Activated T-cell treated with anti-CD3 and anti-CD28 coated beads, Interleukin-2, amount 50 U/mL, for 72 hours (primary cell): ENCODE results near the gene KIAA0232. TPM values are rescaled to one million over a fixed set of nuclear protein-coding genes. Genes with fewer than 3 reads are reported as not detected.
A peak's percentile ranks its signal among the peaks of the same experiment; 100 is the strongest.

Experiments
- ATAC-seq, 2 donors: fragments of 150-1000 bp; cut with Tn5 transposase; replicated peaks in 1 of 2; 2 replicates each; pipeline ENCODE4 v1.10.0; 2021; ENCODE audit warnings: moderate library complexity in 2 of 2, mild to moderate bottlenecking in 1 of 2
- DNase-seq, 2 donors: peaks; one replicate each; pipeline ENCODE4 v3.0.0; 2021 to 2022; ENCODE audit warnings: mixed read lengths in 1 of 2
- H3K27ac Mint-ChIP-seq: one replicate; pipeline ENCODE4 v1.8.0; 2022; ENCODE audit warnings: mild to moderate bottlenecking, moderate library complexity, mixed read lengths
- H3K27me3 Mint-ChIP-seq: one replicate; pipeline ENCODE4 v1.8.0; 2022; ENCODE audit warnings: low read depth, mixed read lengths
- H3K36me3 Mint-ChIP-seq, 2 donors: one replicate each; pipeline ENCODE4 v1.8.0; 2022; ENCODE audit warnings: mixed read lengths in 2 of 2, mild to moderate bottlenecking in 1 of 2; ENCODE audit not compliant: insufficient read depth in 2 of 2
- H3K4me1 Mint-ChIP-seq: one replicate; pipeline ENCODE4 v1.8.0; 2022; ENCODE audit warnings: low read depth, mixed read lengths
- H3K4me3 Mint-ChIP-seq, 2 donors: one replicate each; pipeline ENCODE4 v1.8.0; 2022; ENCODE audit warnings: mild to moderate bottlenecking in 2 of 2, mixed read lengths in 2 of 2, moderate library complexity in 2 of 2
- H3K9me3 Mint-ChIP-seq, 2 donors: one replicate each; pipeline ENCODE4 v1.8.0; 2022; ENCODE audit warnings: mixed read lengths in 2 of 2
- total RNA-seq, 2 donors: library from RNA; stranded (reverse); gene quantifications; one replicate each; pipeline ENCODE4 v1.2.3, GENCODE V29; 2022

The KIAA0232 gene, protein sequence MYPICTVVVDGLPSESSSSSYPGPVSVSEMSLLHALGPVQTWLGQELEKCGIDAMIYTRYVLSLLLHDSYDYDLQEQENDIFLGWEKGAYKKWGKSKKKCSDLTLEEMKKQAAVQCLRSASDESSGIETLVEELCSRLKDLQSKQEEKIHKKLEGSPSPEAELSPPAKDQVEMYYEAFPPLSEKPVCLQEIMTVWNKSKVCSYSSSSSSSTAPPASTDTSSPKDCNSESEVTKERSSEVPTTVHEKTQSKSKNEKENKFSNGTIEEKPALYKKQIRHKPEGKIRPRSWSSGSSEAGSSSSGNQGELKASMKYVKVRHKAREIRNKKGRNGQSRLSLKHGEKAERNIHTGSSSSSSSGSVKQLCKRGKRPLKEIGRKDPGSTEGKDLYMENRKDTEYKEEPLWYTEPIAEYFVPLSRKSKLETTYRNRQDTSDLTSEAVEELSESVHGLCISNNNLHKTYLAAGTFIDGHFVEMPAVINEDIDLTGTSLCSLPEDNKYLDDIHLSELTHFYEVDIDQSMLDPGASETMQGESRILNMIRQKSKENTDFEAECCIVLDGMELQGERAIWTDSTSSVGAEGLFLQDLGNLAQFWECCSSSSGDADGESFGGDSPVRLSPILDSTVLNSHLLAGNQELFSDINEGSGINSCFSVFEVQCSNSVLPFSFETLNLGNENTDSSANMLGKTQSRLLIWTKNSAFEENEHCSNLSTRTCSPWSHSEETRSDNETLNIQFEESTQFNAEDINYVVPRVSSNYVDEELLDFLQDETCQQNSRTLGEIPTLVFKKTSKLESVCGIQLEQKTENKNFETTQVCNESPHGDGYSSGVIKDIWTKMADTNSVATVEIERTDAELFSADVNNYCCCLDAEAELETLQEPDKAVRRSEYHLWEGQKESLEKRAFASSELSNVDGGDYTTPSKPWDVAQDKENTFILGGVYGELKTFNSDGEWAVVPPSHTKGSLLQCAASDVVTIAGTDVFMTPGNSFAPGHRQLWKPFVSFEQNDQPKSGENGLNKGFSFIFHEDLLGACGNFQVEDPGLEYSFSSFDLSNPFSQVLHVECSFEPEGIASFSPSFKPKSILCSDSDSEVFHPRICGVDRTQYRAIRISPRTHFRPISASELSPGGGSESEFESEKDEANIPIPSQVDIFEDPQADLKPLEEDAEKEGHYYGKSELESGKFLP (N-terminal part only)
- 10 to 100 TPM; 16.8 to 19.5 TPM for total RNA-seq

GRCh38 chr4:6782147-6782845 lies at the start of gene KIAA0232:
Gene KIAA0232, plus strand, starts transcription at chr4:6782727. Its CDS starts 41,727 bp downstream, at chr4:6824454.
- no peaks in the 10 kb centered on the region for H3K27me3 Mint-ChIP-seq
- DNase-seq (peak; percentile 93 to 94), ATAC-seq (peak; percentile 79 to 81)
- no peaks in the 10 kb centered on the region for H3K9me3 Mint-ChIP-seq
- H3K27ac Mint-ChIP-seq = peak within 1 kb of the TSS; percentile 80
- peaks cover 0 to 5% of the 10 kb centered on the region in 2 donors for H3K36me3 Mint-ChIP-seq
- H3K4me1 Mint-ChIP-seq = peaks cover 62% of the 10 kb centered on the region
- peak within 1 kb of the TSS; percentile 76 to 84 for H3K4me3 Mint-ChIP-seq

- no peak for ATAC-seq
- H3K9me3 Mint-ChIP-seq = no peaks in the 10 kb centered on the region
- H3K4me3 Mint-ChIP-seq = no peak overlapping the region
- no peaks in the 10 kb centered on the region for H3K27me3 Mint-ChIP-seq
- DNase-seq = no peak
- H3K4me1 Mint-ChIP-seq = peaks cover 1% of the 10 kb centered on the region
- H3K36me3 Mint-ChIP-seq = no peaks in the 10 kb centered on the region
- no peak overlapping the region for H3K27ac Mint-ChIP-seq
Observed at GRCh38 chr4:6733358-6734164, 49.0 kb upstream of the KIAA0232 start.

DNA sequence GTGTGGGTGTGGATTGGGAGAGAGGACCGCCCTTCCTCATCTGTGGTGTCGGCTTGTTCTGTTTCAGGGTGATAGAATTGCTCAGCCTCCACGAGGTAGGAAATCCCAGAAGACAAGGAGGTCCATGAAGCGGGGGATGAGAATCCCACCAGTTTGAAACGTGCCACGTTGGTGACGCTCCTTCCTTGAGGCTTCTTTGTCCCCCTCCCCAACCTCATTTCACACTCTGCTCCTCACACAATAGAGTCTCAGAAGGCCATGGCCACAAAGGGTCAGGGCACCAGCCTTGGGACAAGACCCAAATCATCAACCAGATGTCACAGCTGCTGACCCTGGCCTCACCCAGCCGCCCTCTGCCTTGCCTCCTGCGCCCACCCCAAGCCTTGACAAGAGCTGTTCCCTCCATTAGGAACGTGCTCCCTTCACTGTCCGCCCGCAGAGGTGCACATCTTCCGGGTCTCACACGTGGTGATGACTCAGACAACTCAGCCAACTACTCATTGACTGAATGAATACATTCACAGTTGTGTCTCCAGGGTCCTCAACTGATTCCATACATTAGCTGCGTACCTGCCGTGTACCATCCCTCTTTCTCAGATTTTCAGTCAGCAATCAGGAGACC lies 48.3 kb upstream of the KIAA0232 start:
- H3K27ac Mint-ChIP-seq = no peak overlapping the region
- ATAC-seq = no peak
- H3K9me3 Mint-ChIP-seq = no peaks in the 10 kb centered on the region

GRCh38 chr4:6739920-6740319 lies 42.6 kb upstream of the KIAA0232 start:
- Mint-ChIP-seq H3K4me3 (no peak overlapping the region), H3K9me3 (peaks cover 0 to 2% of the 10 kb centered on the region in 2 donors)

More for the DNA sequence above, 48.3 kb upstream of the KIAA0232 start:
- Mint-ChIP-seq H3K4me1 (no peaks in the 10 kb centered on the region), H3K36me3 (no peaks in the 10 kb centered on the region), H3K4me3 (no peak overlapping the region), H3K27me3 (no peaks in the 10 kb centered on the region)
- no peak for DNase-seq

DNA sequence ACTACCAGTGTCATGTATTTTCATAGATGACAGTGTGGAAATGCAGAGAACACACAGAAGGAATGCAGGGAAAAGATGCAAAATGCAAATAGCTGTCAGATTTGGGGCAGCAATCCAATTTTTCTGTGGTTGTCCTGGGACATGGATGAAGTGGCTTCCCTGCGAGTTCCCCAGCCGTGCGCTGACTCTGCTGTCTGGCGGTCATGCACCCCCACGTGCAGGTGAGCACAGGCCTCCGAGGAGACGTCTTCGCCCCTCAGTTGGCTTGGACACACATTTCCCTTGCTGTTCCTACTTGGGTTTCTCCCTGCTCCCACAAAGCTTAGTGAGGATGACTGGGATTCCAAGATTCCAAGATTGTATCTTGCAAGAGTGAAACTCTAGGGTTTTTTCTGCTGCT lies 42.2 kb upstream of the KIAA0232 start:
- Mint-ChIP-seq H3K27ac (no peak overlapping the region), H3K27me3 (no peaks in the 10 kb centered on the region), H3K36me3 (no peaks in the 10 kb centered on the region), H3K4me3 (no peak overlapping the region), H3K4me1 (peaks cover 5% of the 10 kb centered on the region), H3K9me3 (peaks cover 0 to 2% of the 10 kb centered on the region in 2 donors)
- DNase-seq = no peak
- ATAC-seq = no peak

More at GRCh38 chr4:6739920-6740319, 42.6 kb upstream of the KIAA0232 start:
- H3K4me1 Mint-ChIP-seq = peaks cover 5% of the 10 kb centered on the region
- H3K27ac Mint-ChIP-seq = no peak overlapping the region
- DNase-seq (no peak), ATAC-seq (no peak)
- no peaks in the 10 kb centered on the region for H3K27me3 Mint-ChIP-seq
- H3K36me3 Mint-ChIP-seq = no peaks in the 10 kb centered on the region

DNA sequence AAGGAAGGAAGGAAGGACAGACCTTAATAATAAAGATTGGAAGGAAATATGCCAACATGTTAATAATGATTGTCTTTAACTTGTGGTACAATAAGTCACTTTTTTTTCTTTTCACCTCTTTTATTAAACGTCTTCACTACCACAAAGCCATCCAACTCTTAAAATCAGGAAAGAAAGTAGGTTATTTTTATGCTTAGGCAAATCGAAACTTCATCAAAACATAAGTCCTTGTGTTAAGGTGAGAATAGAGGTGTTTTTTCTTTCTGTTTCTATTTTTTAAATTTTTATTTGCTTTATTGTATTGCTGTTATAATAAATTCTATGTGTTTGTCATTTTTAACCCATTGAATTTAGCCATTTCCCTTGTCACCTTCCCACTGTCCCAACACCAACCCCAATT lies 40.0 kb upstream of the KIAA0232 start:
- peaks cover 5% of the 10 kb centered on the region for H3K4me1 Mint-ChIP-seq
- H3K4me3 Mint-ChIP-seq = peak overlapping the region; percentile 49 to 51
- no peaks in the 10 kb centered on the region for H3K36me3 Mint-ChIP-seq
- DNase-seq (no peak), ATAC-seq (peak in 1 of 2 donors; percentile 47)
- H3K9me3 Mint-ChIP-seq = peaks cover 0 to 2% of the 10 kb centered on the region in 2 donors
- H3K27me3 Mint-ChIP-seq = no peaks in the 10 kb centered on the region
- no peak overlapping the region for H3K27ac Mint-ChIP-seq

- no peak for ATAC-seq
- Mint-ChIP-seq H3K27ac (no peak overlapping the region), H3K36me3 (no peaks in the 10 kb centered on the region), H3K27me3 (no peaks in the 10 kb centered on the region), H3K4me3 (no peak overlapping the region), H3K9me3 (peaks cover 0 to 2% of the 10 kb centered on the region in 2 donors), H3K4me1 (peaks cover 5% of the 10 kb centered on the region)
- DNase-seq = no peak
Observed at GRCh38 chr4:6742989-6743388, 39.5 kb upstream of the KIAA0232 start.

DNA sequence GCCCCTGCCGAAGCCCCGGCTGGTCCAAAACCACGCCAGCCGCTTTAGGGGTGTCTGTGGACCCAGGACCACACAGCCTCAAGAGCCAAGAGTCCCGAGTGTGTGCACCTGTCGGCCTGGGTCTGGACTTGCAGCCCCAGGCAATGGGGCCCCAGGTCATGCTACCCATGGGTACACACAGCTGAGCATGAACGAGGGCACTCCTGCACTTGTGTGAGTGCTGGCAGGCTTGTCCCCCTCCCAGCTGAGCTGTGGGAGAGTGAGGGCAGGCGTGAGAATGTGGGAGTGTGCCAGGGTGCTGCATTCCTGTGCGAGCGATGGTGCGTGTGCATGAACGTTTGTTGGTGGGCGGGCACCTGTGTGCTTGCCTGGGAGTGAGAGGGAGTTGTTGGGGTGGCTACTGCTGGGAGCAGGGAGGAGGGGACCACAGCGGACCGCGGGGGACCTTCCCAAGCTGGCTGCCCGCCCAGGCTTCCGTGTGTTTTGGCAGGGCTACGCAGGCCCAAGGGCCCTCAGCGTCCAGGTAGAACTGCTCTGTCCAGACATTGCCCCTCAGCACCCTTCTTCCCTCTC lies 35.7 kb upstream of the KIAA0232 start:
- ATAC-seq (no peak), DNase-seq (no peak)
- Mint-ChIP-seq H3K36me3 (no peaks in the 10 kb centered on the region), H3K27ac (no peak overlapping the region), H3K9me3 (no peaks in the 10 kb centered on the region), H3K27me3 (no peaks in the 10 kb centered on the region), H3K4me3 (no peak overlapping the region), H3K4me1 (peaks cover 9% of the 10 kb centered on the region)

GRCh38 chr4:6747294-6748051 lies 35.1 kb upstream of the KIAA0232 start:
- no peak for ATAC-seq
- no peaks in the 10 kb centered on the region for H3K9me3 Mint-ChIP-seq
- H3K27me3 Mint-ChIP-seq = no peaks in the 10 kb centered on the region
- H3K4me3 Mint-ChIP-seq = no peak overlapping the region
- no peaks in the 10 kb centered on the region for H3K36me3 Mint-ChIP-seq
- no peak overlapping the region for H3K27ac Mint-ChIP-seq
- DNase-seq = no peak
- peaks cover 8% of the 10 kb centered on the region for H3K4me1 Mint-ChIP-seq

DNA sequence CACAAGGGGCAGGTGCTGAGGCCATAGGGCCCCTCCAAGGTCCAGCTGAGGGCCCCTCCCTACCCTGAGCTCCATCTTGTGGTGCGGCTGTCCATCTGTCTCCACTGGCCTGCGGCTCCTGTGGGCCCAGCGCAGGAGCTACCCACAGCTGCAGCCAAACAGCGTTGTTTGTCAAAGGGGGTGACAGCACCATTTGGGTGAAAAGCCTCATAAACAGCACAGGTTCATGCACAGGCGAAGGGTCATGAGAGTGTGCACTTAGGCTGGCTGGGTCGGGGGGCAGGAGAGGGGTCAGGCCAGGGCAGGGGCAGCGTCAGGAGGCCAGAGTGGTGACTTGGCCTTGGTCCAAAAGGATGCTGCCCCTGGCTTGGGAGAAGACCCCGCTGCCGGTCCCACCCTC lies 34.2 kb upstream of the KIAA0232 start:
- Mint-ChIP-seq H3K4me1 (peaks cover 8% of the 10 kb centered on the region), H3K27me3 (no peaks in the 10 kb centered on the region), H3K36me3 (no peaks in the 10 kb centered on the region), H3K9me3 (no peaks in the 10 kb centered on the region), H3K27ac (no peak overlapping the region), H3K4me3 (no peak overlapping the region)
- ATAC-seq = no peak
- no peak for DNase-seq
